Choroid plexus epithelial cell (primary cell): ENCODE results near the gene PPP1R13L.

Source experiments
- DNase-seq: peaks from one replicate; pipeline ENCODE4 v3.0.0-alpha.2; 2010; ENCODE audit warnings: low read depth
- H3K4me3 ChIP-seq: 2 replicates; pipeline ENCODE4 v1.5.1; 2011; ENCODE audit warnings: low read depth, mild to moderate bottlenecking, control low read depth, low read length, moderate library complexity
- CTCF ChIP-seq: conservative IDR thresholded peaks from 2 replicates; pipeline ENCODE4 v1.5.1; 2011; ENCODE audit warnings: low read depth, mild to moderate bottlenecking, control low read depth, inconsistent platforms, low read length, moderate library complexity

The PPP1R13L gene

GRCh38 chr19:45391871-45392665, 12.8 kb downstream of the PPP1R13L start:
- TF ChIP-seq CTCF, result no peak
- no peak overlapping the region for H3K4me3 ChIP-seq
- no peak for DNase-seq

DNA sequence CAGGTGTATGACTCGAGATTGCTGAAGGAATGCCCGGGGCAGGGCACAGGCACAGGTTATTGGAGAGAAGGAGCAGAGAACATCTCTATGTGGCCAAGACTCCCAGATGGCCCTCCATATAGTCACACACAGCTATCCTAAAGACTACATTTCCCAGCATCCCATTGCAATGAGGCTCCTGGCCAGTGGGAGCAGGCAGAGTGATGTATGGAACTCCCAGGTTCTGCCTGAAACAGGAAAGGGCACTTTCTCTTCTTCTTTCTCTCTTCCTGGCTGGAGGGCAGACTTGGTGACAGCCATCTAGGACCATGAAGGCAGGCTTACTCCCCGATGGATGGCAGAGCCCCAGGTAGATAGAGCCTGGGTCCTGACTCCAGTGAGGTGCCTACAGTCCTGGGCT, 13.5 kb downstream of the PPP1R13L start:
- H3K4me3 ChIP-seq, result no peak overlapping the region
- peak; percentile 44 for DNase-seq
- no peak for TF ChIP-seq CTCF

DNA sequence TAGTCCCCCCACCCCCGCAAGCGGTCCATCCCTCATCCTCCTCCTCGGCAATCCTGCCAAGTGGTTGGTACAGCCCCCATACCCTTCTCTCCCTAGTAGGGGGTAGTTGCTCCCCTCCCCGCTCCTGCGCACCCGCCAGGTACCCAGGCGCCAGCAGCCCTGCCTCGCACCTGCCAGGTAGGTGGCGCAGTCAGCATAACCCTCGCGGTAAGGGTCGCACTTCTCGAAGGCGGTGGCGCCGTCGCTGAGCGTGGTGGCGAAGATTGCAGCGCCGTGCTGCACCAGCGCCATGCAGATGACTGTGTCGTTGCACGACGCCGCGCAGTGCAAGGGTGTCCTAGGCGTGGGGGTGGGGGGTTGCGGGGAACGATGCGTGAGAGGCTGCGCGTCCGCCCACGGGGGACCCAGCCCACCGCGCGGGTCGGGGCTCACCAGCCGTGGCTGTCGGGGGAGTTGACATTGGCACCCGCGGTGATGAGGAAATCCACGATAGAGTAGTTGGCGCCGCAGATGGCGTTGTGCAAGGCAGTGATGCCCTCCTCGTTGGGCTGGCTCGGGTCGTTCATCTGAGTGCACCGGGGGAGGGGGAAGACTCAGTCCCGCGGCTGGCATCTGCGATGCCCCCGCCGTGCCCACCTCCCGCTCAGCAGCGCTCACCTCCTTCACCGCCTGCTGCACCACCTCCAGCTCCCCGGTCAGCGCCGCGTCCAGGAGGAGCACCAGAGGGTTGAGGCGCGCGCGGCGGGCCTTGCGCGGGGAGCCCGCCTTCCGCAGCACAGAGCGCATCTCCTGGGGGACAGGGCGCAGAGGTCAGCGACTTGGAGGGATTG, 19.3 kb downstream of the PPP1R13L start:
- no peak for DNase-seq
- H3K4me3 ChIP-seq, result peak overlapping the region; percentile 22
- TF ChIP-seq CTCF, result no peak

- H3K4me3 ChIP-seq, result no peak overlapping the region
- no peak for DNase-seq
- no peak for TF ChIP-seq CTCF
Measured at GRCh38 chr19:45382426-45382825, 22.4 kb downstream of the PPP1R13L start.

DNA sequence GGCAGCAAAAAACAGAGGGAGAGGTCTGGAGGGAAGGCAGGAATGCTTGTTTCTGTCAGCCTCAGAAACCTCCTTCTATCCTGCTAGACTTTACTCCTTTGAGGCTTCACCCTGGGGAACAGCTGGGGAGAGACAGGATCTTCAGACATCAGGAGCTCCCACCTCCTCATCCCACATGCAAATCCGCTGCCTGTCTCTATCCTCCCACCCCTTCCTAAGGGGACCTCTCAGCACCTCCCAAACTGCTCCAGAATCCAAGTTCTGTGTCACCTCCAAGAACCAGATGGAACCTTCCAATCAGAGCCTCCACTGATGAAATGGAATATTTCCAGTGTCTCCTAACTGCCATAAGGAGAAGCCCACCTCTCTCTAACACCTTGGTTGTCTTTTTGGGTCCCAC, 24.8 kb downstream of the PPP1R13L start:
- no peak for TF ChIP-seq CTCF
- no peak for DNase-seq

GRCh38 chr19:45376045-45376724, 28.7 kb downstream of the PPP1R13L start:
- no peak overlapping the region for H3K4me3 ChIP-seq
- DNase-seq, result peak; percentile 97
- TF ChIP-seq CTCF, result no peak

More for the DNA sequence above, 24.8 kb downstream of the PPP1R13L start:
- no peak overlapping the region for H3K4me3 ChIP-seq
